RWPE1 (cell line): ENCODE measurements around the gene CEBPB.

Source experiments
- CTCF ChIA-PET: fragments of 350-600 bp; sonication (Branson Sonifier 250); formaldehyde crosslinking; extraction: SDS; loops from one replicate; lab custom pipeline; 2021; lab: Yijun Ruan, JAX
- POLR2A ChIA-PET: fragments of 400-600 bp; formaldehyde crosslinking; extraction: SDS; loops from one replicate; lab custom pipeline; 2020; ENCODE audit warnings: antibody characterized with exemption; ENCODE audit not compliant: low non-redundant PET; lab: Yijun Ruan, JAX
- DNase-seq: peaks from one replicate; pipeline ENCODE4 v3.0.0; 2012; ENCODE audit warnings: low spot score
- H3K27ac ChIP-seq: fragments of 450-650 bp; 2 replicates; pipeline ENCODE4 v1.5.1; 2017
- TF ChIP-seq, protein P1 (sequence below): fragments of 450-650 bp; conservative IDR thresholded peaks from 2 replicates; pipeline ENCODE4 v1.5.1; 2017; ENCODE audit warnings: low read depth, mild to moderate bottlenecking

The CEBPB gene

DNA sequence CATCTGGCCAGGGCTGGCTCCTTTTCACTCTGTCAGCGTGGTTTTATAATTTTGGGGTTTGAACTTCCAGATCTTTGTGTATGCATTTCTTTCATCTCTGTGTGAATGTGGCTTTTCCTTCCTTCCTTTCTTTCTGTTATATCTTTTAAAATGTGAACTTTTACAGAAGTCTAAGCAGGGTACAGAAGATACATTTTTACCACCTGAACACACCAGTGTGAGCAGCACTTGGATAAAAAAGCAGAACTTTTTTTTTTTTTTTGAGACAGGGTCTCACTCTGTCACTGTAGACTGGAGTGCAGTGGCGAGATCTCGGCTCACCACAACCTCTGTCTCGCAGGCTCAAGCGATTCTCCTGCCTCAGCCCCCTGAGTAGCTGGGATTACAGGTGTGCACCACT is 20.5 kb downstream of the CEBPB start:
- TF ChIP-seq, protein P1, sequence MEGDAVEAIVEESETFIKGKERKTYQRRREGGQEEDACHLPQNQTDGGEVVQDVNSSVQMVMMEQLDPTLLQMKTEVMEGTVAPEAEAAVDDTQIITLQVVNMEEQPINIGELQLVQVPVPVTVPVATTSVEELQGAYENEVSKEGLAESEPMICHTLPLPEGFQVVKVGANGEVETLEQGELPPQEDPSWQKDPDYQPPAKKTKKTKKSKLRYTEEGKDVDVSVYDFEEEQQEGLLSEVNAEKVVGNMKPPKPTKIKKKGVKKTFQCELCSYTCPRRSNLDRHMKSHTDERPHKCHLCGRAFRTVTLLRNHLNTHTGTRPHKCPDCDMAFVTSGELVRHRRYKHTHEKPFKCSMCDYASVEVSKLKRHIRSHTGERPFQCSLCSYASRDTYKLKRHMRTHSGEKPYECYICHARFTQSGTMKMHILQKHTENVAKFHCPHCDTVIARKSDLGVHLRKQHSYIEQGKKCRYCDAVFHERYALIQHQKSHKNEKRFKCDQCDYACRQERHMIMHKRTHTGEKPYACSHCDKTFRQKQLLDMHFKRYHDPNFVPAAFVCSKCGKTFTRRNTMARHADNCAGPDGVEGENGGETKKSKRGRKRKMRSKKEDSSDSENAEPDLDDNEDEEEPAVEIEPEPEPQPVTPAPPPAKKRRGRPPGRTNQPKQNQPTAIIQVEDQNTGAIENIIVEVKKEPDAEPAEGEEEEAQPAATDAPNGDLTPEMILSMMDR: no peak
- ChIA-PET CTCF (interaction anchor here (0.6 to 1.1 kb wide), 4 partner anchors 10 to 253 kb away, joined by 3 read pairs; no protein-coding TSS in a partner anchor), POLR2A (no interaction called here)
- no peak for DNase-seq
- no peak overlapping the region for H3K27ac ChIP-seq

DNA sequence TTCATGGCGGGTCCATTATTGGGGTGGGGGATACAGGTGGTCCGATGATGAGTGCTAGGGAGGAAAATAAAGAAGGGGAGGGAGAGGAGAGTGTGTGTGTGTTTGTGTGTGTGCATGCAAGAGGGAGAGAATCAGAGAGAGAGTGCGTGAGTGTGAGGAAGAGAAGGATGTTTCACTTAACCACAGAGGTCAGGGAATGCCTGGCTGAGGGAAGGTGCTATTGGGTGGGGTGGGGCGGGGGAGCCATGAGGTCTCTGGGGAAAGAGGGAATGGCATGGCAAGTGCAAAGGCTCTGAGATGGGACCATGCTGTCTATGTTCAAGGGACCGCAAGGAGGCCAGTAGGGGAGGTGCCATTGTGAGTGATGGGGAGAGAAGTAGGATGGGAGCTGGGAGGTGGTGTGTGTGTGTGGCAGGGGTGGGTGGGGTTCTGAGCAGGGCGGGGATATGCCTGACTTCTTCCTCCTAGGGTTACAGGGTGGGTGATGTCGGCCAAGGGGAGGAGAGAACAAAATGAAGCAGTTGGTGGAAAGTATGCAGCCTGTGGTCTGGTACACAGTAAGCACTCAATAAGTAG is 23.0 kb downstream of the CEBPB start:
- TF ChIP-seq, protein P1: no peak
- DNase-seq: no peak
- H3K27ac ChIP-seq: no peak overlapping the region
- ChIA-PET CTCF (interaction anchor here (0.7 kb wide), 1 partner anchor 68 kb away, joined by 3 read pairs; no protein-coding TSS in a partner anchor), POLR2A (no interaction called here)

DNA sequence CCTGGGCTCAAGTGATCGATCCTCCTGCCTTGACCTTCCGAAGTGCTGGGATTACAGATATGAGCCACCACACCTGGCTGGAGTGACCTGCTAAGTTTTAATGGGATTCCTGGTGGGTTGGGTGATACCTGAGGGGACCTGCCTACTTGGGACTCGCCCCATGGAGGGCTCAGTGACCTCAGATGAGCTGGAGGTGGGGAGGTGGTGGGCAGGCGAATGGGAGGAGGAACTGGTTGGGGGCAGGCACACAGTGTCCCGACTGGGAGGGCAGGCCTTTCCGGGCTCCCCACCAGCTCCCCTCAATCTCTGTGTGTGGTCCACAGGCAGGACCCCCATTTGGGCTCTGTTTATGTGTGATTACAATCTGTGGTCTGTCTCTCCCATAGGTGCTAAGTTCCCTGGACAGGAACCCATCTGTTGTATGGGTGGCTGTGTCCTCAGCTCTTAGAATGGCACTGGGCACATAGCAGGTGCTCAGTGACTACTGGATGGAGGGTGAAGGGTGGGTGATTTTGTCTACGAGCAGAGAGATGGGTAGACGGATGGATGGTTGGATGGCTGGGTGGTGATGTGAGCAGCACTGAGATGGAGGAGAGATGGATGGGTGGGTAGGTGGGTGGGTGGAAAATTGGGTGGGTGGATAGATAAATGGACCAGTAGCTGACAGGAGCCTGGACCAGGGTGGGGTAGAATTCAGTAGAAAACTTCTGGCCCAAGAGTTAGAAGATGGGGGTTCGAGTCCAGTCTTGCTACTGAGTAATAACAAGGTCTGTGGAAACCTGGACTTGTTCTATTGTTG is 23.8 kb downstream of the CEBPB start:
- no peak for DNase-seq
- POLR2A ChIA-PET: interaction anchor here (0.7 kb wide), 1 partner anchor 70 kb away, joined by 3 read pairs; no protein-coding TSS in a partner anchor
- TF ChIP-seq, protein P1: no peak
- no peak overlapping the region for H3K27ac ChIP-seq
- CTCF ChIA-PET: no interaction called here

DNA sequence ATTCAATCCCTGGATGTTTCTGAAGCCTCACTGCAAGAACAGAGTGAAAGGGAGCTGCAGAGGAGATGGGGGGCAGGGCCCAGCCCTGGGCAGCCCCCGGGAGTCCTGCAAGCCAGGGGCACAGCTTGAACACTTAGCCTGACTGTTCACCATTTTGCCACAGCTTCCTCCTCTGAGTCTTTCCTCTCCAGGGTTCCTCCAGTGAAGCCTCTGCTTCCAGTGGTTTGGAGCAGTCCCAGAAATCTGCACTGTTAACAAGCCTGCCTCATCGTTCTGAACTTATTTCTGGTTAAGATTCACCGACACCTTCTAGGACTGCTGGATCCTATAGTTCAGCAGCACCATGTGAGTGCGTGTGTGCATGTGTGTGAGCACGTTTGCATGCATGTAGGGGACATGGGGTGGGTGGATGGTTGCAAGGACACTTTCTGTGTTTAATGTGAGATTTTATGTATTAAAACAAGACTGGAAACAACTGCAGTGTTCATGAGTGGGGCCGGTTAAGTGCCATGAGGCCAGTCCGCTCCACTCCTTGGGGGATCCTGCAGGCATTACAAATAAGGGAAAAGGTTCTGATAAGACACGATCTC is 24.6 kb downstream of the CEBPB start:
- TF ChIP-seq, protein P1: no peak
- ChIA-PET POLR2A (interaction anchor here (0.7 kb wide), 1 partner anchor 69 kb away, joined by 3 read pairs; no protein-coding TSS in a partner anchor), CTCF (interaction anchor here (0.6 kb wide), 1 partner anchor 298 kb away, joined by 3 read pairs; no protein-coding TSS in a partner anchor)
- no peak overlapping the region for H3K27ac ChIP-seq
- DNase-seq: no peak

DNA sequence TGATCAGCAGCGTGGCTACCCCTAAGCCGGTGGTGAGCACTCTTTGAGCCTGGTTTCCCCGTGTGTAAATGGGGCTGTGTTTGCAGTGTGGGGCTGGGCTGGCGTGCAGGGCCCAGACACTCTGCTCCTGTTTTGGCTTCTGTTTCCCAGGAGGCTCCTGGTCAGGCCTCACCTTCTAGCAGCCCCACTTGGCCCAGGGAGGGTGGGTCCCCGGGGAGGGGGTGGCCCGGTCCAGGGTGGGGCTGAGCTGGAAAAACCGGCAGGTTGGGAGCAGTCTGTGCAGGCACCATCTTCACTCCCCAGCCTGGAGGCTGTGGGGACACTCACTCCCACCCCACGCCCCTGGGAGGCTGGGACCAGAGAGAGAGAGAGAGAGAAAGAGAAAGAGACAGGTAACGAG is 25.3 kb downstream of the CEBPB start:
- TF ChIP-seq, protein P1: no peak
- no peak overlapping the region for H3K27ac ChIP-seq
- ChIA-PET CTCF (no interaction called here), POLR2A (interaction anchor here (0.6 kb wide), 1 partner anchor 297 kb away, joined by 3 read pairs; no protein-coding TSS in a partner anchor)
- no peak for DNase-seq

DNA sequence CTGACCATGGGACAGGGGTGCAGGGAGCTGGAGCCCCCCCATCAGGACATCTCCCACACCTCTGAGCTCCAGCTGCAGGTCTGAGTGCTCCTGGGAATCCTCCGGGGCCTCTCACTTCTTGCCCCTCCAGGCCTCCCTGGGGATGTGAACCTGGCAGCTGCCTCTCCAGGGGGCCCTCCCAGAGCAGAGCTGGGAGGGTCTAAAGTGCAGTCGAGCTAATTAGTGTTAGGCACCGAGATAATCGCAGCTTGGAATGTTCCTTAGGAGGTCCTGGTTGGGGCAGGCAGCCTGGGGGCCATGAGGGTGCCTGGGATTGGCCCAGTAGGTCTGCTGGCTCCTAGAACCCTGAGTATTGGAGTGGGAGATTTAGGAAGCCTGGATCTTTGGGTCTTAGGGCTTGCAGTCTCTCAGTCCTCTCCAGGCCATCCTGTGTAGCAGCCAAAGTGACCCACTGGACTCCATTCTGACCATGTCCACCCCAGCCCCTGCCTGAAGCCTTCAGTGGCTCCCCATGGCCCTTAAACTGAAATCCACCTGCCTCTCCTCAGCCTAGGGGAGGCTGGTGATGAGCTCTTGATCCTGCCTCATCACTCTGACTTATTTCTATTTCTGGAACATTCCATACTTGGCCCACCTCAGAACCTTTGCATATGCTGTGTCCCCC is 26.0 kb downstream of the CEBPB start:
- CTCF ChIA-PET: no interaction called here
- no peak for DNase-seq
- POLR2A ChIA-PET: no interaction called here
- TF ChIP-seq, protein P1: no peak
- no peak overlapping the region for H3K27ac ChIP-seq
